ENCODE results near the gene NAA60. TPM values are rescaled to one million over a fixed set of nuclear protein-coding genes. Genes with fewer than 3 reads are reported as not detected.

NAA60 gene
- total and polyA plus RNA-seq, 8 donors, result 35.9 to 54.6 (median 47.1) TPM

- TF ChIP-seq, protein P1, sequence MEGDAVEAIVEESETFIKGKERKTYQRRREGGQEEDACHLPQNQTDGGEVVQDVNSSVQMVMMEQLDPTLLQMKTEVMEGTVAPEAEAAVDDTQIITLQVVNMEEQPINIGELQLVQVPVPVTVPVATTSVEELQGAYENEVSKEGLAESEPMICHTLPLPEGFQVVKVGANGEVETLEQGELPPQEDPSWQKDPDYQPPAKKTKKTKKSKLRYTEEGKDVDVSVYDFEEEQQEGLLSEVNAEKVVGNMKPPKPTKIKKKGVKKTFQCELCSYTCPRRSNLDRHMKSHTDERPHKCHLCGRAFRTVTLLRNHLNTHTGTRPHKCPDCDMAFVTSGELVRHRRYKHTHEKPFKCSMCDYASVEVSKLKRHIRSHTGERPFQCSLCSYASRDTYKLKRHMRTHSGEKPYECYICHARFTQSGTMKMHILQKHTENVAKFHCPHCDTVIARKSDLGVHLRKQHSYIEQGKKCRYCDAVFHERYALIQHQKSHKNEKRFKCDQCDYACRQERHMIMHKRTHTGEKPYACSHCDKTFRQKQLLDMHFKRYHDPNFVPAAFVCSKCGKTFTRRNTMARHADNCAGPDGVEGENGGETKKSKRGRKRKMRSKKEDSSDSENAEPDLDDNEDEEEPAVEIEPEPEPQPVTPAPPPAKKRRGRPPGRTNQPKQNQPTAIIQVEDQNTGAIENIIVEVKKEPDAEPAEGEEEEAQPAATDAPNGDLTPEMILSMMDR (IDR thresholded peaks at IDR 0.05), result no peak
- Histone ChIP-seq H3K36me3 (peaks cover 0 to 72% of the 10 kb centered on the region in 2 donors), H3K4me3 (no peak overlapping the region), H3K27me3 (no peaks in the 10 kb centered on the region), H3K9me3 (no peaks in the 10 kb centered on the region), H3K4me1 (no peaks in the 10 kb centered on the region), H3K27ac (no peak overlapping the region)
- DNase-seq (no peak), ATAC-seq (no peak)
- intact Hi-C loops (cut with DNase I), result no loop called here
Observed at GRCh38 chr16:3518986-3519348, 75.5 kb downstream of the NAA60 start.

GRCh38 chr16:3519581-3519980 is 76.1 kb downstream of the NAA60 start:
- DNase-seq (no peak), ATAC-seq (no peak)
- TF ChIP-seq, protein P1 (IDR thresholded peaks at IDR 0.05), result no peak
- Histone ChIP-seq H3K36me3 (peaks cover 0 to 78% of the 10 kb centered on the region in 2 donors), H3K27me3 (no peaks in the 10 kb centered on the region), H3K9me3 (no peaks in the 10 kb centered on the region), H3K4me3 (no peak overlapping the region), H3K4me1 (no peaks in the 10 kb centered on the region), H3K27ac (no peak overlapping the region)
- intact Hi-C loops (cut with DNase I), result no loop called here

DNA sequence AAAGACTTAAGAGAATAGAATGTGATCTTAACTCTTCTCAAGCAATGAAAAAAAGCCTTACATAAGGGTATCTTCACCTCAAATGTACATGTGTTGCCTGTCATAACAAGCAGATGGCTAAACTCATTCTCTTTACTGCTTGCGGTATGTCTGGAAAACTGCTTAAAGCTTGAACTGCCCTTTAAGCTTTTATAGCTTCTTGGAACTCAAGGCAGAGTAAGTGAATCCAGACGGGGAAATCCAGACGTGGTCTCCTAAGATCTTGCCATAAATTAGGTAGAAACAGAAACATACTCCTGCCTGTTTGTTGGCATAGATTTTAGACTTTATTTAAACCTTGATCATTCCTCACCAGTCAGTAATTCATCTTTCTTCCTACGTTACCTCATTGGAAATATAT is 76.9 kb downstream of the NAA60 start:
- Histone ChIP-seq H3K27ac (no peak overlapping the region), H3K4me3 (no peak overlapping the region), H3K36me3 (peaks cover 0 to 81% of the 10 kb centered on the region in 2 donors), H3K4me1 (no peaks in the 10 kb centered on the region), H3K27me3 (no peaks in the 10 kb centered on the region), H3K9me3 (no peaks in the 10 kb centered on the region)
- intact Hi-C loops (cut with DNase I), result no loop called here
- ATAC-seq (no peak), DNase-seq (no peak)
- TF ChIP-seq, protein P1 (IDR thresholded peaks at IDR 0.05), result no peak

DNA sequence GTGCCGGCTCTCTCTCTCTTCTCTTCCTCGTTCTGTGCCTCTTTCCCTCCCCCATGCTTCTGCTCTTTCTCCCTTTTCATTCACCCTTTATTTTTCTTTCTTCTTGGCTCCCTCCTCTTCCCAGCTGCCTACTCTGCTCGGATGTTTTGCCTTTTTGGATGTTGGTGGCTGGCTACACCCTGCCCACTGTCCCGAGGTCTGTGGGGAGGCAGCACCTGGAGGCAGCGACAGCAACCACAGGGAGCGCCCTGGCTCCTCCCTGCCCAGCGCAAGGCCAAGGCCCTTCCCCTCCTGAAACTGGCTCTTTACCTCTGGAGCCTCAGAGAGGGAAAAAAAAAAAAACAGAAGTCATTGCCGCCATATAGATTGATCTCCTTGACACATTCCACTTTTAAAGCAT is 77.4 kb downstream of the NAA60 start:
- H3K4me3 ChIP-seq, result no peak overlapping the region
- intact Hi-C loops (cut with DNase I), result no loop called here
- no peaks in the 10 kb centered on the region for H3K9me3 ChIP-seq
- peaks cover 0 to 84% of the 10 kb centered on the region in 2 donors for H3K36me3 ChIP-seq
- no peak overlapping the region for H3K27ac ChIP-seq
- TF ChIP-seq, protein P1 (IDR thresholded peaks at IDR 0.05), result no peak
- H3K4me1 ChIP-seq, result no peaks in the 10 kb centered on the region
- H3K27me3 ChIP-seq, result no peaks in the 10 kb centered on the region
- DNase-seq (no peak), ATAC-seq (no peak)

GRCh38 chr16:3523281-3523680 is 79.8 kb downstream of the NAA60 start:
- intact Hi-C loops (cut with DNase I), result no loop called here
- H3K27ac ChIP-seq, result no peak overlapping the region
- DNase-seq (no peak), ATAC-seq (no peak)
- no peak overlapping the region for H3K4me3 ChIP-seq
- no peaks in the 10 kb centered on the region for H3K9me3 ChIP-seq
- TF ChIP-seq, protein P1 (IDR thresholded peaks at IDR 0.05), result no peak
- peaks cover 0 to 68% of the 10 kb centered on the region in 2 donors for H3K36me3 ChIP-seq
- no peaks in the 10 kb centered on the region for H3K27me3 ChIP-seq
- H3K4me1 ChIP-seq, result no peaks in the 10 kb centered on the region
